Activated T-cell treated with anti-CD3 and anti-CD28 coated beads, Interleukin-2, amount 50 U/mL, for 4 hours (primary cell): ENCODE results near the gene NOX1. TPM values are rescaled to one million over a fixed set of nuclear protein-coding genes. Genes with fewer than 3 reads are reported as not detected.
"Not testable (repeated sequence)": the region's sequence is repeated elsewhere in the genome, so short reads cannot be mapped to it uniquely, and the experiment has no call there.

Experiments
- ATAC-seq, 2 donors: fragments of 200-7000 bp; cut with Tn5 transposase; one replicate each; pipeline ENCODE4 v1.10.0; 2021
- DNase-seq: peaks from one replicate; pipeline ENCODE4 v3.0.0-alpha.2; 2020
- H3K27me3 Mint-ChIP-seq: one replicate; pipeline ENCODE4 v1.8.0; 2021; ENCODE audit warnings: low read depth, mixed read lengths
- H3K36me3 Mint-ChIP-seq: one replicate; pipeline ENCODE4 v1.8.0; 2022; ENCODE audit warnings: mixed read lengths; ENCODE audit not compliant: insufficient read depth
- H3K4me1 Mint-ChIP-seq: one replicate; pipeline ENCODE4 v1.8.0; 2021; ENCODE audit warnings: low read depth, mixed read lengths
- H3K4me3 Mint-ChIP-seq: one replicate; pipeline ENCODE4 v1.8.0; 2021; ENCODE audit warnings: mild to moderate bottlenecking, moderate library complexity, mixed read lengths
- H3K9me3 Mint-ChIP-seq: one replicate; pipeline ENCODE4 v1.8.0; 2021; ENCODE audit warnings: mixed read lengths
- total RNA-seq, 3 donors: library from RNA; stranded (reverse); gene quantifications; one replicate each; pipeline ENCODE4 v1.2.1, GENCODE V29; 2021

Gene NOX1
- total RNA-seq, 3 donors from 2014 or later = not detected

GRCh38 chrX:100797359-100797758 is 76.8 kb downstream of the NOX1 start:
- H3K4me1 Mint-ChIP-seq = no peaks in the 10 kb centered on the region
- no peaks in the 10 kb centered on the region for H3K9me3 Mint-ChIP-seq
- H3K4me3 Mint-ChIP-seq = no peak overlapping the region
- ATAC-seq (no peak), DNase-seq (no peak)
- no peaks in the 10 kb centered on the region for H3K27me3 Mint-ChIP-seq
- H3K36me3 Mint-ChIP-seq = no peaks in the 10 kb centered on the region

GRCh38 chrX:100796371-100796770 is 77.8 kb downstream of the NOX1 start:
- not testable (repeated sequence) for DNase-seq, ATAC-seq, H3K27me3 Mint-ChIP-seq, H3K36me3 Mint-ChIP-seq, H3K4me3 Mint-ChIP-seq, H3K4me1 Mint-ChIP-seq, H3K9me3 Mint-ChIP-seq

Other genes with a start within 250 kb of the NOX1 start
- gene TSPAN6, start 237.6 kb downstream of the NOX1 start, total RNA-seq = 1 to 10 TPM; 1.7 to 2.2 (median 2.0) TPM
- not detected for gene SRPX2, start 230.2 kb downstream of the NOX1 start, total RNA-seq
- gene SYTL4, start 142.2 kb downstream of the NOX1 start, total RNA-seq = under 1 TPM; 0.08 to 0.13 (median 0.11) TPM
- 10 to 100 TPM; 79.5 to 86.6 (median 84.1) TPM for gene CSTF2, start 54.0 kb downstream of the NOX1 start, total RNA-seq
- gene XKRX, start 54.6 kb upstream of the NOX1 start, total RNA-seq = under 1 TPM; 0.08 to 0.16 (median 0.14) TPM
- not detected for gene ARL13A, start 95.3 kb upstream of the NOX1 start, total RNA-seq
- gene TRMT2B, start 177.8 kb upstream of the NOX1 start, total RNA-seq = 10 to 100 TPM; 15.4 to 17.0 (median 15.5) TPM
- not detected for gene TMEM35A, start 204.5 kb upstream of the NOX1 start, total RNA-seq
- gene CENPI, start 223.8 kb upstream of the NOX1 start, total RNA-seq = 1 to 10 TPM; 2.8 to 3.3 (median 3.0) TPM